ENCODE results near the gene SLC25A31. TPM values are rescaled to one million over a fixed set of nuclear protein-coding genes. Genes with fewer than 3 reads are reported as not detected.

Gene SLC25A31
- total and polyA plus RNA-seq, 2 experiments from 2014 or later = not detected

- Histone ChIP-seq H3K27ac (no peak overlapping the region), H3K36me3 (ENCODE audit: low read depth) (no peaks in the 10 kb centered on the region), H3K27me3 (replicated peaks; ENCODE audit: insufficient read depth) (no peaks in the 10 kb centered on the region), H3K4me3 (no peak overlapping the region), H3K4me1 (ENCODE audit: insufficient read depth) (no peaks in the 10 kb centered on the region), H3K4me2 (ENCODE audit: unreplicated experiment) (no peak overlapping the region), H3K79me2 (ENCODE audit: insufficient read depth) (no peaks in the 10 kb centered on the region), H4K20me1 (ENCODE audit: insufficient read depth) (no peaks in the 10 kb centered on the region), H3K9ac (no peak overlapping the region), H3F3A (ENCODE audit: insufficient read depth) (no peaks in the 10 kb centered on the region), H2AFZ (no peak overlapping the region), H3K9me3 (ENCODE audit: low read depth) (no peaks in the 10 kb centered on the region), H3K9me2 (ENCODE audit: insufficient read depth) (no peaks in the 10 kb centered on the region)
- peak; percentile 63 for DNase-seq
- in situ Hi-C loops (cut with MboI) = no loop called here
- 17% methylated on average over 8 of the region's 8 CpGs for WGBS, 2 experiments (ENCODE audit: low coverage in 1 of 2, low lambda C conversion rate in 2 of 2, missing lambda C conversion rate in 2 of 2)
- no peak for TF ChIP-seq EZH2phosphoT487 (IDR thresholded peaks at IDR 0.05; ENCODE audit: insufficient read depth, low read depth)
- no peak for TF ChIP-seq EZH2 (IDR thresholded peaks at IDR 0.05; ENCODE audit: insufficient read depth, poor library complexity, severe bottlenecking)
These were observed 2.6 kb downstream of the SLC25A31 start for GRCh38 chr4:127732623-127733328.

GRCh38 chr4:127734976-127735375 lies 4.8 kb downstream of the SLC25A31 start:
- Histone ChIP-seq H3K4me1 (ENCODE audit: insufficient read depth) (no peaks in the 10 kb centered on the region), H3K27ac (no peak overlapping the region), H3K4me2 (ENCODE audit: unreplicated experiment) (no peak overlapping the region), H3K9ac (no peak overlapping the region), H3K27me3 (replicated peaks; ENCODE audit: insufficient read depth) (no peaks in the 10 kb centered on the region), H3K36me3 (ENCODE audit: low read depth) (no peaks in the 10 kb centered on the region), H3K9me3 (ENCODE audit: low read depth) (no peaks in the 10 kb centered on the region), H3F3A (ENCODE audit: insufficient read depth) (no peaks in the 10 kb centered on the region), H2AFZ (no peak overlapping the region), H3K4me3 (no peak overlapping the region), H3K79me2 (ENCODE audit: insufficient read depth) (no peaks in the 10 kb centered on the region), H3K9me2 (ENCODE audit: insufficient read depth) (no peaks in the 10 kb centered on the region), H4K20me1 (ENCODE audit: insufficient read depth) (no peaks in the 10 kb centered on the region)
- 77 to 84% methylated on average over 2 of the region's 2 CpGs for WGBS, 2 experiments (ENCODE audit: low coverage in 1 of 2, low lambda C conversion rate in 2 of 2, missing lambda C conversion rate in 2 of 2)
- no peak for TF ChIP-seq EZH2 (IDR thresholded peaks at IDR 0.05; ENCODE audit: insufficient read depth, poor library complexity, severe bottlenecking)
- TF ChIP-seq EZH2phosphoT487 (IDR thresholded peaks at IDR 0.05; ENCODE audit: insufficient read depth, low read depth) = no peak
- no peak for DNase-seq
- in situ Hi-C loops (cut with MboI) = no loop called here

- Histone ChIP-seq H3K9ac (no peak overlapping the region), H4K20me1 (ENCODE audit: insufficient read depth) (no peaks in the 10 kb centered on the region), H3K4me3 (no peak overlapping the region), H3K9me2 (ENCODE audit: insufficient read depth) (no peaks in the 10 kb centered on the region), H3K36me3 (ENCODE audit: low read depth) (no peaks in the 10 kb centered on the region), H3K27me3 (replicated peaks; ENCODE audit: insufficient read depth) (no peaks in the 10 kb centered on the region), H3K4me1 (ENCODE audit: insufficient read depth) (no peaks in the 10 kb centered on the region), H3K4me2 (ENCODE audit: unreplicated experiment) (no peak overlapping the region), H3K79me2 (ENCODE audit: insufficient read depth) (no peaks in the 10 kb centered on the region), H3F3A (ENCODE audit: insufficient read depth) (no peaks in the 10 kb centered on the region), H3K27ac (no peak overlapping the region), H2AFZ (no peak overlapping the region), H3K9me3 (ENCODE audit: low read depth) (no peaks in the 10 kb centered on the region)
- no peak for DNase-seq
- TF ChIP-seq EZH2phosphoT487 (IDR thresholded peaks at IDR 0.05; ENCODE audit: insufficient read depth, low read depth) (no peak), EZH2 (IDR thresholded peaks at IDR 0.05; ENCODE audit: insufficient read depth, poor library complexity, severe bottlenecking) (no peak)
- in situ Hi-C loops (cut with MboI) = no loop called here
- 6 to 7% methylated on average over 4 of the region's 4 CpGs for WGBS, 2 experiments (ENCODE audit: low coverage in 1 of 2, low lambda C conversion rate in 2 of 2, missing lambda C conversion rate in 2 of 2)
These were observed 7.1 kb downstream of the SLC25A31 start for GRCh38 chr4:127737295-127737694.

- no peak for DNase-seq
- Histone ChIP-seq H3K79me2 (ENCODE audit: insufficient read depth) (no peaks in the 10 kb centered on the region), H3K9ac (no peak overlapping the region), H3K36me3 (ENCODE audit: low read depth) (no peaks in the 10 kb centered on the region), H2AFZ (no peak overlapping the region), H3K9me2 (ENCODE audit: insufficient read depth) (no peaks in the 10 kb centered on the region), H3K4me1 (ENCODE audit: insufficient read depth) (no peaks in the 10 kb centered on the region), H3K27me3 (replicated peaks; ENCODE audit: insufficient read depth) (no peaks in the 10 kb centered on the region), H3K27ac (no peak overlapping the region), H4K20me1 (ENCODE audit: insufficient read depth) (no peaks in the 10 kb centered on the region), H3K4me2 (ENCODE audit: unreplicated experiment) (no peak overlapping the region), H3K4me3 (no peak overlapping the region), H3F3A (ENCODE audit: insufficient read depth) (no peaks in the 10 kb centered on the region), H3K9me3 (ENCODE audit: low read depth) (no peaks in the 10 kb centered on the region)
- no peak for TF ChIP-seq EZH2phosphoT487 (IDR thresholded peaks at IDR 0.05; ENCODE audit: insufficient read depth, low read depth)
- no peak for TF ChIP-seq EZH2 (IDR thresholded peaks at IDR 0.05; ENCODE audit: insufficient read depth, poor library complexity, severe bottlenecking)
- in situ Hi-C loops (cut with MboI) = no loop called here
- WGBS, 2 experiments (ENCODE audit: low coverage in 1 of 2, low lambda C conversion rate in 2 of 2, missing lambda C conversion rate in 2 of 2) = 84 to 93% methylated on average over 1 of the region's 1 CpG
These were observed 11.0 kb downstream of the SLC25A31 start for GRCh38 chr4:127741247-127741646.

Measured in GM23248 (cell line).